GM10847 (cell line): Measurements from ENCODE around the gene SLC22A17.

ENCODE experiments used
- POLR2A ChIP-seq: IDR thresholded peaks from 2 replicates; pipeline ENCODE4 v1.6.1; 2011; ENCODE audit not compliant: insufficient read length; ENCODE audit errors: extremely low read depth

SLC22A17 gene

GRCh38 chr14:23335623-23336022, 17.1 kb downstream of the SLC22A17 start:
- TF ChIP-seq POLR2A, result no peak

- no peak for TF ChIP-seq POLR2A
These were observed 24.5 kb downstream of the SLC22A17 start for GRCh38 chr14:23327947-23328744.

- no peak for TF ChIP-seq POLR2A
These were observed 26.0 kb downstream of the SLC22A17 start for GRCh38 chr14:23326491-23327332.

- no peak for TF ChIP-seq POLR2A
These were observed 27.7 kb downstream of the SLC22A17 start for GRCh38 chr14:23324993-23325392.

GRCh38 chr14:23324455-23324846, 28.2 kb downstream of the SLC22A17 start:
- TF ChIP-seq POLR2A, result no peak

- no peak for TF ChIP-seq POLR2A
These were observed 28.7 kb downstream of the SLC22A17 start for GRCh38 chr14:23323838-23324454.

GRCh38 chr14:23322568-23323517, 29.8 kb downstream of the SLC22A17 start:
- no peak for TF ChIP-seq POLR2A

- peak; percentile 6 for TF ChIP-seq POLR2A
These were observed 30.8 kb downstream of the SLC22A17 start for GRCh38 chr14:23321572-23322547.

- peak; percentile 49 for TF ChIP-seq POLR2A
These were observed 31.8 kb downstream of the SLC22A17 start, which contains the start of gene PABPN1 for GRCh38 chr14:23320584-23321571. TSS of gene PABPN1 (plus strand) at chr14:23321457. CDS start at chr14:23321470, 13 bp downstream.

- TF ChIP-seq POLR2A, result no peak
These were observed 32.7 kb downstream of the SLC22A17 start for GRCh38 chr14:23319746-23320583.

- TF ChIP-seq POLR2A, result no peak
These were observed 36.4 kb downstream of the SLC22A17 start for GRCh38 chr14:23316300-23316699.

GRCh38 chr14:23310546-23310945, 42.1 kb downstream of the SLC22A17 start:
- TF ChIP-seq POLR2A, result no peak
